H54 (cell line): ENCODE measurements around the gene OR1A1.

ENCODE experiments used
- DNase-seq: peaks from one replicate; pipeline ENCODE4 v3.0.0; 2011; ENCODE audit warnings: low spot score, mixed read lengths; ENCODE audit not compliant: insufficient read length
- FAIRE-seq: peaks from 3 replicates; lab custom pipeline; 2011; peaks lifted over from hg19 to GRCh38; lab: Jason Lieb, UNC
- POLR2A ChIP-seq: IDR thresholded peaks from 2 replicates; pipeline ENCODE4 v1.6.1; 2011; ENCODE audit warnings: low read depth, mild to moderate bottlenecking, low read length

Gene OR1A1

DNA sequence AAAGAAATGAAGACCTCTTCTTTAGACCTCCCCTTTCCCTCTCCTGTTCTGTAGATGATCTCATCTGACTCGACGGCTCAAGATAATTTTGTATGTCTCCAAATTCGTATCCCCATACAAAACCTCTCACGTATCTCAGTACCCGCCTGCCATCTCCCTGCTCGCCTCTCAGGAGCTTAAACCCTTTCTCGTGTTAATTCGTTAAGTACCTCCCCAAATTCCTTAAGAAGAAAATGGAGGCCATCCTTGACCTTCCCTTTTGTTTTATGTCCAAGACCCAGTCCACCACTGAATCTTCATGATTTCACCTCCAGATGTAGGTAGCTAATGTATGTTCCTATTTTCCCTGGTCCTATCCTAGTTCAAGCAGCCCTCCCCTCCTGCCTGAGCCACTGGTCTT lies 49.1 kb downstream of the OR1A1 start:
- no peak for FAIRE-seq
- no peak for DNase-seq
- no peak for TF ChIP-seq POLR2A

DNA sequence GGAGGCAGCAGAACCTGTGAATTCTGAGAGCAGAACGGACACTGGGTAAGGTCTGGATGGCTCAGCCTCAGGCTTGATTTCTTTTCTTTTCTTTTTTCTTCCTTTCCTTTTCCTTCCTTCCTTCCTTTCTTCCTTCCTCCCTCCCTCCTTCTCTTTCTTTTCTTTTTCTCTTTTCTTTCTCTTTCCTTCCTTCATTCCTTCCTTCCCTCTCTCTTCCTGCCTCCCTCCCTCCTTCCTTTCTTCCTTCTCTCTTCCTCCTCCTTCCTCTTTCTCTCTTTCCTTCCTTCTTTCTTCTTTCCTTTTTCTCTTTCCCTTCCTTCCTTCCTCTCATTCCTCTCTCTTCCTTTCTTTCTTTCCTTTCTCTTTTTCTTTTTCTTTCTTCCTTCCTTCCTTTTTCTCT lies 52.7 kb downstream of the OR1A1 start:
- FAIRE-seq (no peak), DNase-seq (no peak)
- TF ChIP-seq POLR2A, result no peak

- FAIRE-seq (no peak), DNase-seq (no peak)
- no peak for TF ChIP-seq POLR2A
These were observed 53.1 kb downstream of the OR1A1 start for GRCh38 chr17:3260600-3260999.
